ENCODE results near the gene SUMO4. TPM values are rescaled to one million over a fixed set of nuclear protein-coding genes. Genes with fewer than 3 reads are reported as not detected.

The SUMO4 gene
- total RNA-seq, 1 donor from 2014 or later = 2.8 TPM

DNA sequence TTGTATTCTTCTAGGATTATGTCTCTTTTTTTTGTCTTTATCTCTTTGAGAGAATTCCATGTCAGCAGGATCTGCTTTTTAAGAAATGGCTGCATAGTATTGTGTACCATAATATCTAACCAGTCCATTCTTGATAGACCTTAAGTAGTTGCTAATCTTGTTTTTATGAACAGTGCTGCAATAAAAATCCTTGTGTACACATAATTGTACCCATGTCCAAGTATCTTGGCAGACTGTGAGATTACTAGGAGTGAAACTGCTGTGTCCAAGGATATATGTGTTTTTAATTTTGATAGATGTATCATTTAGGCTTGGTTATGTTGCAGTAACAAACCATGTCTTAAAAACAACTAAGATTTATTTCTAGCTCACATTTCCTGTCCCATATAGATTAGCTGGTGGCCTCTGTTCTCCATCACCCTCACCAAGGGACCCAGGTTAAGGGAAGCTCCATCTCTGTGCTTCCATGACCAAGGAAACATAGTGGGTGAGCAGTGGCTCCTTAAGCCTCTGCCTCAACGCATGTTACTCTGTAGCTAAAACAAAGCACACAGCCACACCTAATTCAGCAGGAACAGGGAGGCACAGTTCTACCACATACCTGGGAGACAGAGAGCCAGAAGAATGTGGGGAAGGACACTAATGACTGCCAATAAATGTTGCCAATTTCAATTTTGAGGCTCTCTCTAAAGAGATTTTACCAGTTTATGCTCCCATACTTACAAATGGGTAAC lies 12.1 kb upstream of the SUMO4 start:
- H3K4me1 Mint-ChIP-seq (ENCODE audit: unreplicated experiment) = peaks cover 14% of the 10 kb centered on the region
- no peak for DNase-seq (ENCODE audit: extremely low spot score, unreplicated experiment)
- peaks cover 58% of the 10 kb centered on the region for H3K36me3 Mint-ChIP-seq
- TF ChIP-seq CTCF (conservative IDR thresholded peaks at IDR 0.05) = no peak
- peak overlapping the region; percentile 89 for H3K27ac Mint-ChIP-seq
- peak overlapping the region; percentile 69 for H3K4me3 Mint-ChIP-seq
- peaks cover 13% of the 10 kb centered on the region for H3K9me3 Mint-ChIP-seq
- H3K27me3 Mint-ChIP-seq = no peaks in the 10 kb centered on the region

DNA sequence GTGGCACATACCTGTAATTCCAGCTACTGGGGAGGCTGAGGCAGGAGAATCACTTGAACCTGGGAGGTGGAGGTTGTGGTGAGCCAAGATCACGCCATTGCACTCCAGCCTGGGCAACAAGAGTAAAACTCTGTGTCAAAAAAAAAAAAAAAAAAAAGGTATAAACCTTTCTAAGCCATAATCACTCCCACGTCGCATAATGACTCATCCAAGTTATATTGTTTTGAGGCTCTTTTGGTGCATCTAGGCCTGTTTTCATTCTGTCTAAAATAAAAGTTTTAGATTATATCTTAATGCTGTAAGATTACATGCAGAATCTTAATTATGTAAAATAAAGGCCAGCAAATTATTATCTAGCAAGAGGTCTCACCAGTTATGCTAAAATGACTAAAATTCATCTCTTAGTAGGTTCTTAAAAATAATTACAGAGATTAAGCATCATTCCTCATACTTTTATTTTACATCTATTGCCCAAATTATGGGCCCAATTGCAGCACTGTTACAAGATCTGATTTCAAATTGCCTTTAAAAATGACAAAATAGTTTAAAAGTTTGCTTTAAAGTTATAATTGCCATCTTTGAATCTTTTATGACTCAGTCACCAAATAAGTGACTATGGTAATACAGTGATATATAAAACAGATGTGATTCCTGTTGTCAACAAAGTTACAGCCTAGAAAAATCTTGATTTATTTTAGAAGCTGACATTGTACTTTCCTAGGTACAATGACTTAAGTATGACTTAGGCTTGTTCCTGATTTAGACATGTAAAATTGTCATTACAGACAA lies 10.4 kb upstream of the SUMO4 start:
- Mint-ChIP-seq H3K9me3 (peaks cover 13% of the 10 kb centered on the region), H3K36me3 (peaks cover 56% of the 10 kb centered on the region), H3K27me3 (no peaks in the 10 kb centered on the region), H3K27ac (no peak overlapping the region), H3K4me1 (ENCODE audit: unreplicated experiment) (peaks cover 18% of the 10 kb centered on the region), H3K4me3 (no peak overlapping the region)
- DNase-seq (ENCODE audit: extremely low spot score, unreplicated experiment) = no peak
- TF ChIP-seq CTCF (conservative IDR thresholded peaks at IDR 0.05) = no peak

DNA sequence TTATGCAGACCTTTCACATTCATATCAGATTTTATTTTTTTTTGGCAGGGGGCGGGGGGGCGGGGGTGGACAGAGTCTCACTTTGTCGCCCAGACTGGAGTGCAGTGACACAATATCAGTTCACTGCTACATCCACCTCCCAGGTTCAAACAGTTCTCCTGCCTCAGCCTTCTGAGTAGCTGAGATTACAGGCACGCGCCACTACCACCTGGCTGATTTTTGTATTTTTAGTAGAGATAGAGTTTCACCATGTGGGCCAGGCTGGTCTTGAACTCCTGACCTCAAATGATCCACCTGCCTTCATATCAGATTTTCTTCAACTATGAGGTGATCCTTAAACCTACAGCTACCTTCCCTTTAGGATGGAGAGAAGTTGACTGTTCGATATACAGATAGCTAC lies 8.0 kb upstream of the SUMO4 start:
- H3K27ac Mint-ChIP-seq = peak overlapping the region; percentile 49
- no peaks in the 10 kb centered on the region for H3K27me3 Mint-ChIP-seq
- DNase-seq (ENCODE audit: extremely low spot score, unreplicated experiment) = no peak

DNA sequence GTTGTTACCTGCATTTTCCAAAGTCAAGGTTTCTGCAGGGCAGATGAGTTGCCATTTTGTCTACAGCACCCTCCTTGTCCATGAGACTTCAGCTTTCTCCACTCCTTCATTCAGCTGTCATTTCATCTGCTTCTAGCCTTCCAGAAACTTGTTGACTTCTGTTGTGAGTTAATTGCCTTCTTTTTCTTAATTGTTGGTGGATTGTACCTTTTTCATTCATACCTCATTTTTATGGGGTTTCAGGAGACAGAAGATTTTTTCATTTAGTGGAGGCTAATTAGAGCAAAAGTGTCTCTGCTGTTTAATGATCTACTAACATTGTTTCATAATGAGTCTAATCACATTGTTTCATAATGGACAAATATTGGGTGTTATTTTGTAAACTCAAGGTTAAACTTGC lies 7.5 kb upstream of the SUMO4 start:
- Mint-ChIP-seq H3K4me3 (no peak overlapping the region), H3K4me1 (ENCODE audit: unreplicated experiment) (peaks cover 14% of the 10 kb centered on the region), H3K36me3 (peaks cover 62% of the 10 kb centered on the region), H3K9me3 (peaks cover 5% of the 10 kb centered on the region), H3K27ac (peak overlapping the region; percentile 49), H3K27me3 (no peaks in the 10 kb centered on the region)
- no peak for TF ChIP-seq CTCF (conservative IDR thresholded peaks at IDR 0.05)
- no peak for DNase-seq (ENCODE audit: extremely low spot score, unreplicated experiment)

More for the DNA sequence above, 8.0 kb upstream of the SUMO4 start:
- TF ChIP-seq CTCF (conservative IDR thresholded peaks at IDR 0.05) = no peak
- Mint-ChIP-seq H3K36me3 (peaks cover 62% of the 10 kb centered on the region), H3K4me1 (ENCODE audit: unreplicated experiment) (peaks cover 16% of the 10 kb centered on the region), H3K9me3 (peaks cover 5% of the 10 kb centered on the region), H3K4me3 (no peak overlapping the region)

GRCh38 chr6:149393002-149393679 lies 6.9 kb upstream of the SUMO4 start:
- no peaks in the 10 kb centered on the region for H3K27me3 Mint-ChIP-seq
- peaks cover 5% of the 10 kb centered on the region for H3K9me3 Mint-ChIP-seq
- peaks cover 8% of the 10 kb centered on the region for H3K4me1 Mint-ChIP-seq (ENCODE audit: unreplicated experiment)
- no peak for TF ChIP-seq CTCF (conservative IDR thresholded peaks at IDR 0.05)
- H3K27ac Mint-ChIP-seq = no peak overlapping the region
- DNase-seq (ENCODE audit: extremely low spot score, unreplicated experiment) = no peak
- H3K4me3 Mint-ChIP-seq = no peak overlapping the region
- H3K36me3 Mint-ChIP-seq = peaks cover 60% of the 10 kb centered on the region

Measured in type B pancreatic cell (in vitro differentiated cells).